PC-9 (cell line): ENCODE measurements around the gene PIK3C2G.

Experiments used
- EZH2 ChIP-seq: fragments of 200-600 bp; sonication (generic); IDR thresholded peaks from 2 replicates; pipeline ENCODE4 v1.8.0; 2017; ENCODE audit warnings: antibody characterized with exemption, low read depth
- TF ChIP-seq, protein P1 (sequence below): fragments of 200-600 bp; sonication (generic); conservative IDR thresholded peaks from 2 replicates; pipeline ENCODE4 v1.6.1; 2017; ENCODE audit warnings: mixed run types, antibody characterized with exemption, mild to moderate bottlenecking, moderate library complexity

DNA sequence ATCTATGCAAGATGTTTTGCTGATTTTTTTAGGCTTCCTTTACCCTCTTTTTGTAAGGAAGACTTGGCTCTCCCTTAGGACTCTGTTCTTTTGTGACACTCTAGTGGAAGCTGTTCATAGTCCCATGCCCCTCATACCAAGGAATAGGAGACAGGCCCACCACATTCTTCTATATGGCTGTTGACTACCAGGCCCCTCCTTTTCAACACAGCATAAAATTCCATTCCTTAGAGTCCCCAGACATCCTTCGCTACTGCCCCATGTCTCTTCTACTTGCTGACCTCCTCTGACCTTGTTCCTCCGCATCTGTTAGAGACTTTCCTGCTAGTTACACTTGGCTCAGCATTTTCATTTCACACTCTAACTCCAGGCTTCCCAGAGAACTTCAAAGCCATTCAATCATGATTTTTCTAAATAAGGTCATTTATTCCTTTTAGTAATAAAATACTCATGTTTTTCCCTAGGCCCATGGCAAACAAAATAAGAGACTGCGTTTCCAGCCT is 9.7 kb downstream of the PIK3C2G start:
- TF ChIP-seq, protein P1, sequence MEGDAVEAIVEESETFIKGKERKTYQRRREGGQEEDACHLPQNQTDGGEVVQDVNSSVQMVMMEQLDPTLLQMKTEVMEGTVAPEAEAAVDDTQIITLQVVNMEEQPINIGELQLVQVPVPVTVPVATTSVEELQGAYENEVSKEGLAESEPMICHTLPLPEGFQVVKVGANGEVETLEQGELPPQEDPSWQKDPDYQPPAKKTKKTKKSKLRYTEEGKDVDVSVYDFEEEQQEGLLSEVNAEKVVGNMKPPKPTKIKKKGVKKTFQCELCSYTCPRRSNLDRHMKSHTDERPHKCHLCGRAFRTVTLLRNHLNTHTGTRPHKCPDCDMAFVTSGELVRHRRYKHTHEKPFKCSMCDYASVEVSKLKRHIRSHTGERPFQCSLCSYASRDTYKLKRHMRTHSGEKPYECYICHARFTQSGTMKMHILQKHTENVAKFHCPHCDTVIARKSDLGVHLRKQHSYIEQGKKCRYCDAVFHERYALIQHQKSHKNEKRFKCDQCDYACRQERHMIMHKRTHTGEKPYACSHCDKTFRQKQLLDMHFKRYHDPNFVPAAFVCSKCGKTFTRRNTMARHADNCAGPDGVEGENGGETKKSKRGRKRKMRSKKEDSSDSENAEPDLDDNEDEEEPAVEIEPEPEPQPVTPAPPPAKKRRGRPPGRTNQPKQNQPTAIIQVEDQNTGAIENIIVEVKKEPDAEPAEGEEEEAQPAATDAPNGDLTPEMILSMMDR, result no peak
- TF ChIP-seq EZH2, result no peak
